ENCODE measurements around the gene ELMO1. TPM values are rescaled to one million over a fixed set of nuclear protein-coding genes. Genes with fewer than 3 reads are reported as not detected.

The ELMO1 gene
- total RNA-seq, 1 donor = under 0.01 TPM

GRCh38 chr7:36943591-36944435 lies 504.9 kb downstream of the ELMO1 start:
- TF ChIP-seq CTCF (IDR thresholded peaks at IDR 0.05; ENCODE audit: insufficient read depth, low read depth, low read length) = no peak
- no peak overlapping the region for H3K4me3 ChIP-seq (ENCODE audit: low read depth, low read length)
- DNase-seq (ENCODE audit: low read depth) = no peak

GRCh38 chr7:36942955-36943354 lies 505.7 kb downstream of the ELMO1 start:
- H3K4me3 ChIP-seq (ENCODE audit: low read depth, low read length) = no peak overlapping the region
- no peak for TF ChIP-seq CTCF (IDR thresholded peaks at IDR 0.05; ENCODE audit: insufficient read depth, low read depth, low read length)
- DNase-seq (ENCODE audit: low read depth) = no peak

GRCh38 chr7:36942541-36942940 lies 506.1 kb downstream of the ELMO1 start:
- DNase-seq (ENCODE audit: low read depth) = no peak
- TF ChIP-seq CTCF (IDR thresholded peaks at IDR 0.05; ENCODE audit: insufficient read depth, low read depth, low read length) = no peak

GRCh38 chr7:36942025-36942424 lies 506.6 kb downstream of the ELMO1 start:
- no peak for DNase-seq (ENCODE audit: low read depth)
- TF ChIP-seq CTCF (IDR thresholded peaks at IDR 0.05; ENCODE audit: insufficient read depth, low read depth, low read length) = no peak

More at GRCh38 chr7:36942541-36942940, 506.1 kb downstream of the ELMO1 start:
- no peak overlapping the region for H3K4me3 ChIP-seq (ENCODE audit: low read depth, low read length)

GRCh38 chr7:36941359-36941758 lies 507.3 kb downstream of the ELMO1 start:
- H3K4me3 ChIP-seq (ENCODE audit: low read depth, low read length) = no peak overlapping the region
- TF ChIP-seq CTCF (IDR thresholded peaks at IDR 0.05; ENCODE audit: insufficient read depth, low read depth, low read length) = no peak
- no peak for DNase-seq (ENCODE audit: low read depth)

More at GRCh38 chr7:36942025-36942424, 506.6 kb downstream of the ELMO1 start:
- H3K4me3 ChIP-seq (ENCODE audit: low read depth, low read length) = no peak overlapping the region

- DNase-seq (ENCODE audit: low read depth) = no peak
- TF ChIP-seq CTCF (IDR thresholded peaks at IDR 0.05; ENCODE audit: insufficient read depth, low read depth, low read length) = no peak
- H3K4me3 ChIP-seq (ENCODE audit: low read depth, low read length) = no peak overlapping the region
Observed at GRCh38 chr7:36939816-36940215, 508.8 kb downstream of the ELMO1 start.

Measured in fibroblast of villous mesenchyme (primary cell).